Keratinocyte (primary cell): ENCODE data around the gene CRIP3. TPM values are rescaled to one million over a fixed set of nuclear protein-coding genes. Genes with fewer than 3 reads are reported as not detected.

Experiments used
- DNase-seq: peaks from one replicate; pipeline ENCODE4 v3.0.0-alpha.2; 2011; ENCODE audit warnings: low read depth, missing footprints, low spot score
- FAIRE-seq: peaks from 2 replicates; lab custom pipeline; 2011; peaks lifted over from hg19 to GRCh38; lab: Jason Lieb, UNC
- H2AFZ ChIP-seq: 2 replicates; pipeline ENCODE4 v1.6.0; 2012; ENCODE audit warnings: low read length, control low read depth, inconsistent platforms; ENCODE audit not compliant: control insufficient read depth
- H3K27ac ChIP-seq: 2 replicates; pipeline ENCODE4 v1.5.1; 2011; ENCODE audit warnings: low read length; ENCODE audit not compliant: control insufficient read depth, insufficient read depth
- H3K27me3 ChIP-seq: 3 replicates; pipeline ENCODE4 v1.6.0; 2011; ENCODE audit warnings: low read length; ENCODE audit not compliant: control insufficient read depth, insufficient read depth; ENCODE audit errors: extremely low read depth
- H3K36me3 ChIP-seq, 2 experiments: 2 replicates in 1 of 2; 3 replicates in 1 of 2; pipeline ENCODE4 v1.5.1; 2011; ENCODE audit warnings: low read length in 2 of 2, mild to moderate bottlenecking in 1 of 2; ENCODE audit not compliant: control insufficient read depth in 2 of 2, insufficient read depth in 2 of 2; ENCODE audit errors: extremely low read depth in 1 of 2
- H3K4me1 ChIP-seq: 3 replicates; pipeline ENCODE4 v1.5.1; 2011; ENCODE audit warnings: low read length; ENCODE audit not compliant: control insufficient read depth, insufficient read depth; ENCODE audit errors: extremely low read depth
- H3K4me2 ChIP-seq: 3 replicates; pipeline ENCODE4 v1.6.0; 2011; ENCODE audit warnings: low read depth, low read length; ENCODE audit not compliant: control insufficient read depth, insufficient read depth; ENCODE audit errors: extremely low read depth
- H3K4me3 ChIP-seq, 3 experiments: fragments of 200-600 bp in 1 of 3; sonication (generic) in 1 of 3; 2 replicates in 2 of 3; 3 replicates in 1 of 3; pipeline ENCODE4 v1.5.1; 2011 to 2016; ENCODE audit warnings: low read length in 3 of 3, mild to moderate bottlenecking in 3 of 3, control low read depth in 2 of 3, inconsistent platforms in 1 of 3, low read depth in 1 of 3, mixed read lengths in 1 of 3, mixed run types in 1 of 3, moderate library complexity in 1 of 3; ENCODE audit not compliant: control insufficient read depth in 2 of 3, insufficient read depth in 2 of 3; ENCODE audit errors: extremely low read depth in 1 of 3
- H3K79me2 ChIP-seq: 2 replicates; pipeline ENCODE4 v1.6.0; 2012; ENCODE audit warnings: low read length; ENCODE audit not compliant: control insufficient read depth, insufficient read depth
- H3K9ac ChIP-seq: 3 replicates; pipeline ENCODE4 v1.6.0; 2011; ENCODE audit warnings: low read length; ENCODE audit not compliant: control insufficient read depth, insufficient read depth; ENCODE audit errors: extremely low read depth
- H3K9me1 ChIP-seq: 3 replicates; pipeline ENCODE4 v1.6.0; 2011; ENCODE audit warnings: low read length; ENCODE audit not compliant: control insufficient read depth, insufficient read depth; ENCODE audit errors: extremely low read depth
- H3K9me3 ChIP-seq: 2 replicates; pipeline ENCODE4 v1.5.1; 2012; ENCODE audit warnings: low read depth, low read length; ENCODE audit not compliant: control insufficient read depth
- H4K20me1 ChIP-seq: 3 replicates; pipeline ENCODE4 v1.6.0; 2011; ENCODE audit warnings: low read length; ENCODE audit not compliant: control insufficient read depth, insufficient read depth; ENCODE audit errors: extremely low read depth
- CTCF ChIP-seq, 3 experiments: IDR thresholded peaks in 1 of 3; conservative IDR thresholded peaks in 1 of 3; optimal IDR thresholded peaks in 1 of 3; 2 replicates in 2 of 3; 3 replicates in 1 of 3; pipeline versions ENCODE3 to v1.5.1; 2011; ENCODE audit warnings: low read length in 3 of 3, mild to moderate bottlenecking in 3 of 3, moderate library complexity in 2 of 3, control low read depth in 1 of 3, inconsistent platforms in 1 of 3; ENCODE audit not compliant: insufficient read depth in 2 of 3; ENCODE audit errors: extremely low read depth in 1 of 3
- EZH2 ChIP-seq: IDR thresholded peaks from one replicate; pipeline ENCODE4 v1.6.1; 2012; ENCODE audit warnings: inconsistent platforms, mild to moderate bottlenecking, low read length, moderate library complexity
- dilution Hi-C: fragments of 300-500 bp; cut with MboI; formaldehyde crosslinking; loops from one replicate; pipeline ENCODE4 v1.7.0; 2020; ENCODE audit warnings: low sequenced_read_pairs; ENCODE audit not compliant: extremely low pct_ligation_motif_present
- polyA plus RNA-seq, 5 experiments: library from polyadenylated mRNA; depleted of rRNA in 3 of 5; stranded (reverse) in 3 of 5; stranded (forward) in 1 of 5; unstranded in 1 of 5; fragments of >200 nt; gene quantifications; 1 replicate in 1 of 5; 2 replicates in 3 of 5; 3 replicates in 1 of 5; pipeline versions ENCODE4 v1.2.1 to v1.2.3, GENCODE V29; 2011 to 2012; ENCODE audit warnings: missing spikeins in 2 of 5, low read depth in 1 of 5, low replicate concordance in 1 of 5

Gene CRIP3
- polyA plus RNA-seq, 1 donor (not counting 4 experiments of a cell fraction or from before 2014, with no cell fraction given) = 0.26 TPM

- no peak for TF ChIP-seq CTCF (optimal IDR thresholded peaks at IDR 0.05 in 1 of 3, IDR thresholded peaks at IDR 0.05 in 1 of 3, conservative IDR thresholded peaks at IDR 0.05 in 1 of 3; ENCODE audit: extremely low read depth in 1 of 3, insufficient read depth in 2 of 3, low read length in 3 of 3)
- FAIRE-seq (no peak), DNase-seq (no peak)
- peaks cover 41% of the 10 kb centered on the region for H3K27me3 ChIP-seq
- H3K9me3 ChIP-seq = no peaks in the 10 kb centered on the region
- H3K4me1 ChIP-seq = no peaks in the 10 kb centered on the region
- H3K9ac ChIP-seq = no peak within 1 kb of the TSS
- H3K36me3 ChIP-seq = no peaks in the 10 kb centered on the region
- no peaks in the 10 kb centered on the region for H3K9me1 ChIP-seq
- no peaks in the 10 kb centered on the region for H4K20me1 ChIP-seq
- no peak within 1 kb of the TSS for H3K4me2 ChIP-seq
- no peaks in the 10 kb centered on the region for H3K79me2 ChIP-seq
- H3K4me3 ChIP-seq = no peak within 1 kb of the TSS
- no peak within 1 kb of the TSS for H2AFZ ChIP-seq
- H3K27ac ChIP-seq = no peak within 1 kb of the TSS
- dilution Hi-C loops = no loop called here
Measured at GRCh38 chr6:43297644-43298564, 10.7 kb downstream of the CRIP3 start, which contains the start of gene SLC22A7. SLC22A7 (plus strand) TSS chr6:43298260; CDS start chr6:43298359, 99 bp downstream.

GRCh38 chr6:43296780-43297497 is 11.7 kb downstream of the CRIP3 start:
- Histone ChIP-seq H3K9me3 (no peaks in the 10 kb centered on the region), H3K9ac (no peak overlapping the region), H3K79me2 (no peaks in the 10 kb centered on the region), H3K4me1 (no peaks in the 10 kb centered on the region), H3K4me2 (no peak overlapping the region), H4K20me1 (no peaks in the 10 kb centered on the region), H2AFZ (no peak overlapping the region), H3K27me3 (peaks cover 43% of the 10 kb centered on the region), H3K36me3 (no peaks in the 10 kb centered on the region), H3K4me3 (no peak overlapping the region), H3K9me1 (no peaks in the 10 kb centered on the region), H3K27ac (no peak overlapping the region)
- DNase-seq (no peak), FAIRE-seq (no peak)
- dilution Hi-C loops = no loop called here
- TF ChIP-seq EZH2 (no peak), CTCF (optimal IDR thresholded peaks at IDR 0.05 in 1 of 3, IDR thresholded peaks at IDR 0.05 in 1 of 3, conservative IDR thresholded peaks at IDR 0.05 in 1 of 3; ENCODE audit: extremely low read depth in 1 of 3, insufficient read depth in 2 of 3, low read length in 3 of 3) (no peak)
